RWPE2 (cell line): ENCODE measurements around the gene GNG13.
A peak's percentile ranks its signal among the peaks of the same experiment; 100 is the strongest.

Source experiments
- ATAC-seq: fragments of 200-7000 bp; cut with Tn5 transposase; 3 replicates; pipeline ENCODE4 v1.9.1; 2021; ENCODE audit warnings: low read depth
- DNase-seq: peaks from one replicate; pipeline ENCODE4 v3.0.0-alpha.2; 2020; ENCODE audit warnings: low spot score
- H3K27ac ChIP-seq: fragments of 450-650 bp; 2 replicates; pipeline ENCODE4 v1.5.1; 2017; ENCODE audit warnings: mild to moderate bottlenecking; ENCODE audit not compliant: poor library complexity, severe bottlenecking
- H3K27me3 ChIP-seq: fragments of 250-450 bp; sonication (Bioruptor Pico); 2 replicates; pipeline ENCODE4 v1.5.1; 2021; ENCODE audit warnings: mild to moderate bottlenecking, moderate library complexity; ENCODE audit not compliant: insufficient read depth, poor library complexity, severe bottlenecking
- H3K36me3 ChIP-seq: fragments of 250-450 bp; sonication (Bioruptor Pico); 2 replicates; pipeline ENCODE4 v1.5.1; 2020; ENCODE audit warnings: low read depth, mild to moderate bottlenecking, moderate library complexity
- H3K4me1 ChIP-seq: fragments of 250-450 bp; sonication (Bioruptor Pico); 2 replicates; pipeline ENCODE4 v1.5.1; 2021; ENCODE audit warnings: mild to moderate bottlenecking, moderate library complexity; ENCODE audit not compliant: insufficient read depth, poor library complexity, severe bottlenecking
- H3K4me3 ChIP-seq: fragments of 250-450 bp; sonication (Bioruptor Pico); 2 replicates; pipeline ENCODE4 v1.5.1; 2021; ENCODE audit warnings: mild to moderate bottlenecking, moderate library complexity; ENCODE audit not compliant: severe bottlenecking
- H3K9me3 ChIP-seq: fragments of 250-450 bp; sonication (Bioruptor Pico); 2 replicates; pipeline ENCODE4 v1.5.1; 2021; ENCODE audit warnings: mild to moderate bottlenecking, moderate library complexity; ENCODE audit not compliant: severe bottlenecking
- CTCF ChIP-seq: fragments of 450-650 bp; IDR thresholded peaks from one replicate; pipeline ENCODE4 v1.5.1; 2017; ENCODE audit warnings: mild to moderate bottlenecking, moderate library complexity; ENCODE audit not compliant: poor library complexity, severe bottlenecking

The GNG13 gene

GRCh38 chr16:793414-793813 is 7.1 kb downstream of the GNG13 start:
- H3K4me3 ChIP-seq, result no peak overlapping the region
- TF ChIP-seq CTCF, result no peak
- H3K9me3 ChIP-seq, result no peaks in the 10 kb centered on the region
- peaks cover 33% of the 10 kb centered on the region for H3K36me3 ChIP-seq
- no peak overlapping the region for H3K27ac ChIP-seq
- H3K4me1 ChIP-seq, result peaks cover 4% of the 10 kb centered on the region
- H3K27me3 ChIP-seq, result no peaks in the 10 kb centered on the region
- no peak for ATAC-seq
- DNase-seq, result no peak

- H3K36me3 ChIP-seq, result peaks cover 33% of the 10 kb centered on the region
- no peak for ATAC-seq
- no peak for DNase-seq
- no peak for TF ChIP-seq CTCF
- H3K9me3 ChIP-seq, result no peaks in the 10 kb centered on the region
- peaks cover 4% of the 10 kb centered on the region for H3K4me1 ChIP-seq
- H3K27me3 ChIP-seq, result no peaks in the 10 kb centered on the region
- H3K27ac ChIP-seq, result no peak overlapping the region
- no peak overlapping the region for H3K4me3 ChIP-seq
Observed at GRCh38 chr16:792221-792995, 8.1 kb downstream of the GNG13 start.

- no peak for TF ChIP-seq CTCF
- Histone ChIP-seq H3K27ac (no peak overlapping the region), H3K4me1 (peaks cover 4% of the 10 kb centered on the region), H3K27me3 (no peaks in the 10 kb centered on the region), H3K36me3 (peaks cover 44% of the 10 kb centered on the region), H3K9me3 (no peaks in the 10 kb centered on the region), H3K4me3 (no peak overlapping the region)
- ATAC-seq (no peak), DNase-seq (no peak)
Observed at GRCh38 chr16:791131-791530, 9.4 kb downstream of the GNG13 start.

- peaks cover 50% of the 10 kb centered on the region for H3K36me3 ChIP-seq
- no peak for DNase-seq
- H3K9me3 ChIP-seq, result no peaks in the 10 kb centered on the region
- ATAC-seq, result no peak
- H3K4me1 ChIP-seq, result no peaks in the 10 kb centered on the region
- TF ChIP-seq CTCF, result no peak
- no peaks in the 10 kb centered on the region for H3K27me3 ChIP-seq
- H3K4me3 ChIP-seq, result no peak overlapping the region
- H3K27ac ChIP-seq, result no peak overlapping the region
Observed at GRCh38 chr16:790086-790485, 10.4 kb downstream of the GNG13 start.

- Histone ChIP-seq H3K27me3 (no peaks in the 10 kb centered on the region), H3K9me3 (no peaks in the 10 kb centered on the region), H3K36me3 (peaks cover 50% of the 10 kb centered on the region), H3K27ac (peak overlapping the region; percentile 19), H3K4me1 (no peaks in the 10 kb centered on the region), H3K4me3 (peak overlapping the region; percentile 93)
- ATAC-seq (no peak), DNase-seq (no peak)
- TF ChIP-seq CTCF, result no peak
Observed at GRCh38 chr16:789191-789850, 11.2 kb downstream of the GNG13 start.
